ENCODE measurements around the gene PPFIBP1.
"Not testable (repeated sequence)": the region's sequence is repeated elsewhere in the genome, so short reads cannot be mapped to it uniquely, and the experiment has no call there.

Gene PPFIBP1

GRCh38 chr12:27572486-27573255 lies 48.7 kb downstream of the PPFIBP1 start:
- no peak for DNase-seq

- DNase-seq: no peak
These were observed 50.0 kb downstream of the PPFIBP1 start for GRCh38 chr12:27573972-27574371.

- DNase-seq: no peak
These were observed 51.2 kb downstream of the PPFIBP1 start for GRCh38 chr12:27575090-27575761.

- no peak for DNase-seq
These were observed 51.7 kb downstream of the PPFIBP1 start for GRCh38 chr12:27575762-27576118.

- no peak for DNase-seq
These were observed 52.8 kb downstream of the PPFIBP1 start for GRCh38 chr12:27576667-27577347.

- no peak for DNase-seq
These were observed 53.7 kb downstream of the PPFIBP1 start for GRCh38 chr12:27577688-27578087.

- DNase-seq: no peak
These were observed 54.8 kb downstream of the PPFIBP1 start for GRCh38 chr12:27578689-27579372.

GRCh38 chr12:27580561-27581330 lies 56.7 kb downstream of the PPFIBP1 start:
- no peak for DNase-seq

- DNase-seq: not testable (repeated sequence)
These were observed 57.3 kb downstream of the PPFIBP1 start for GRCh38 chr12:27581331-27581671.

- not testable (repeated sequence) for DNase-seq
These were observed 57.8 kb downstream of the PPFIBP1 start for GRCh38 chr12:27581833-27582232.

- not testable (repeated sequence) for DNase-seq
These were observed 58.4 kb downstream of the PPFIBP1 start for GRCh38 chr12:27582445-27582844.

- DNase-seq: no peak
These were observed 59.2 kb downstream of the PPFIBP1 start for GRCh38 chr12:27583057-27583797.

GRCh38 chr12:27583981-27584380 lies 60.0 kb downstream of the PPFIBP1 start:
- DNase-seq: no peak

GRCh38 chr12:27585739-27586265 lies 61.8 kb downstream of the PPFIBP1 start:
- no peak for DNase-seq

- DNase-seq: not testable (repeated sequence)
These were observed 64.2 kb downstream of the PPFIBP1 start for GRCh38 chr12:27588075-27588730.

GRCh38 chr12:27588776-27589175 lies 64.8 kb downstream of the PPFIBP1 start:
- DNase-seq: no peak

- DNase-seq: no peak
These were observed 65.4 kb downstream of the PPFIBP1 start for GRCh38 chr12:27589419-27589818.

GRCh38 chr12:27591698-27592097 lies 67.7 kb downstream of the PPFIBP1 start:
- not testable (repeated sequence) for DNase-seq

- DNase-seq: no peak
These were observed 68.5 kb downstream of the PPFIBP1 start for GRCh38 chr12:27592548-27592947.

GRCh38 chr12:27593266-27593665 lies 69.3 kb downstream of the PPFIBP1 start:
- no peak for DNase-seq

- DNase-seq: no peak
These were observed 71.2 kb downstream of the PPFIBP1 start for GRCh38 chr12:27595231-27595642.

Measured in CD4-positive, alpha-beta T cell treated with Interleukin-6 for 4 hours (primary cell).